Measurements from ENCODE around the gene BDNF. TPM values are rescaled to one million over a fixed set of nuclear protein-coding genes. Genes with fewer than 3 reads are reported as not detected.
A peak's percentile ranks its signal among the peaks of the same experiment; 100 is the strongest.

Gene BDNF
- total RNA-seq, 2 experiments from 2014 or later = not detected

DNA sequence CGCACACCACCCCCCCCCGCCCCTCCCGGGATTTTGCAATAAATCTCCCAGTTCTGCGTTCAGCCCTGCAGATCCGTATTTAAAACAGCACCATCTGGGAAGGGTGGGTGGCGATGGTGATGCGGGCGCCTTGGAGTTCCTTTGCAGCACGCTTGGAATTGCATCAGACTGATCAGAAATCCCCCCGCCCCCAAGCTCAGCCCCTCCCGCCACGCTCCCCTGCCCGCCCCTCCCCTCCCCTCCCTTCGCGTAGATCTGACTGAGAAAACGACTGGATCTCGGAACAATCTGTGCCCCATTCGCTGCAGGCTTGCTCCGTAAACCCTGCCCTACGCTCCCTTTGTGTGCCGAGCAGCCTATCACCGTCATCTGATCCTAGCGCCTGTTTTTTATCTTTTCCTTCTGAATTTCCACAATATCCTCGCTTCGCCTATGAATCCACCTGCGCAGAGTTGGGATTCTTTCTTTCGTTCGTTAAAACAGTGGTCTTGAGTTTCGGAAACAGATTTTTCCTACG, 18.1 kb upstream of the BDNF start:
- ATAC-seq (ENCODE audit: low read depth) (no peak), DNase-seq (no peak)
- H3K36me3 Mint-ChIP-seq = peaks cover 8% of the 10 kb centered on the region
- POLR2A ChIA-PET = no interaction called here
- H3K9me3 Mint-ChIP-seq = peaks cover 6% of the 10 kb centered on the region
- peaks cover 3% of the 10 kb centered on the region for H3K4me1 Mint-ChIP-seq
- H3K4me3 Mint-ChIP-seq = no peak overlapping the region
- H3K27me3 Mint-ChIP-seq = peaks cover 60% of the 10 kb centered on the region
- H3K27ac Mint-ChIP-seq = no peak overlapping the region

DNA sequence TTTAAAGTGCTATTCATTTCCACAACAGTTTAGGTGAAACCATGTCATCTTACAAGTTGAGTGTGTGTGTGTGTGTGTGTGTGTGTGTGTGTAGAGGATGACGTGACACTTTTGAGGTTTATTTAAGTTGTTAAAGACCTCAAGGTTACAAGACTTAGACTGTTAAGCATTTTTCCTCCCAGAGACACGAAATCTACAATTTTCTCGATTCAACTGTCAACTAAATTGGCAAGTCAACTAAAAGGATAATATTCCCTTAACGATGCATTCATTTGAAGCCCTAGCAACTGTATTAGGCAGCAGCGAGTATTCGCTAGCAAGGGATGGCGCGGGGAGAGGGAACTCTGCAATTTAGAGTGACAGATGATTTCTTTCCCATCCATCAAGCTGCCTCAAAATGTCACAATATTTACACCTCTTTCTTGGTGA, 17.6 kb upstream of the BDNF start:
- ATAC-seq (ENCODE audit: low read depth) (no peak), DNase-seq (no peak)
- peaks cover 8% of the 10 kb centered on the region for H3K36me3 Mint-ChIP-seq
- H3K9me3 Mint-ChIP-seq = peaks cover 6% of the 10 kb centered on the region
- H3K4me1 Mint-ChIP-seq = peaks cover 3% of the 10 kb centered on the region
- no peak overlapping the region for H3K4me3 Mint-ChIP-seq
- peaks cover 57% of the 10 kb centered on the region for H3K27me3 Mint-ChIP-seq
- POLR2A ChIA-PET = no interaction called here
- H3K27ac Mint-ChIP-seq = peak overlapping the region; percentile 56

DNA sequence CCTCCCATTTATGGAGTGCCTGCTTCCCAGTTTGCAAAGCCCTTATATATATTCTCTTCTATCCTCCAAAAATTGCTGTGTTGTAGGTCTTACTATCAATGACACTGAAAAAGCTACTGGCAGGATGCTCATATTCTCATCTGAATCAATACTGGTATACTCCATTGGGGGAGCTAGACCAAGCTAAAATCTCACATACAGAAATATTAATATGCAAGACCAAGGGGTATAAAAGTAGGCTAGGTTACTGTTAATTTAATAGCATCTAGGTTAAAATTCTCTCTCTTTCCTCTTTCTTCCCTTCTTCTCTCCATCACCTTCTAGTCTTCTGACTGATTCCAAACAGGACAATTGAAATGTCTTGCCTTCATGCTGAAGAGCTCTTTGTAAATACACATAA, 17.1 kb upstream of the BDNF start:
- peaks cover 6% of the 10 kb centered on the region for H3K9me3 Mint-ChIP-seq
- H3K4me1 Mint-ChIP-seq = peaks cover 3% of the 10 kb centered on the region
- H3K4me3 Mint-ChIP-seq = no peak overlapping the region
- no peak for ATAC-seq (ENCODE audit: low read depth)
- H3K36me3 Mint-ChIP-seq = peaks cover 8% of the 10 kb centered on the region
- H3K27me3 Mint-ChIP-seq = peaks cover 58% of the 10 kb centered on the region
- H3K27ac Mint-ChIP-seq = no peak overlapping the region
- no peak for DNase-seq
- POLR2A ChIA-PET = no interaction called here

DNA sequence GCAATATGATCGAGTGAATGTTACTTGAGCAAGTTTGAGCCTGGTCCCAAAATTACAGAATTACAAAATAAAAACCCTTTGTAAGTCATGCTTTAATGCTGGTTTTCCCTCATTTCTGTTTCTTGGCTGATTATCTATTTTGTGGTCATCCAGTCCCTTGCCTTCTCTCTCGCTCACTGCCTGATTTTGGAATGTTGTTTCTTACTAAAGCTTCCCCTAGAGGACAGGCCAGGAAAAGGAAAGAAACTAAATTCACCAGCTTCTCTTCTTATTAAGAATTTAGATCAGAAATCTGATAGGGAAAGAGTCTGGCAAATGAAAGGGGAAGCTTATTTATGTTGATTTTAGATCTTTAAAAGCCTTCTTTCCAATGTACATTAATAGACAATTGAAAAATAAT, 16.6 kb upstream of the BDNF start:
- POLR2A ChIA-PET = no interaction called here
- Mint-ChIP-seq H3K9me3 (peaks cover 6% of the 10 kb centered on the region), H3K4me3 (no peak overlapping the region), H3K27me3 (peaks cover 53% of the 10 kb centered on the region), H3K27ac (no peak overlapping the region), H3K4me1 (peaks cover 3% of the 10 kb centered on the region), H3K36me3 (peaks cover 8% of the 10 kb centered on the region)
- DNase-seq = no peak
- no peak for ATAC-seq (ENCODE audit: low read depth)

DNA sequence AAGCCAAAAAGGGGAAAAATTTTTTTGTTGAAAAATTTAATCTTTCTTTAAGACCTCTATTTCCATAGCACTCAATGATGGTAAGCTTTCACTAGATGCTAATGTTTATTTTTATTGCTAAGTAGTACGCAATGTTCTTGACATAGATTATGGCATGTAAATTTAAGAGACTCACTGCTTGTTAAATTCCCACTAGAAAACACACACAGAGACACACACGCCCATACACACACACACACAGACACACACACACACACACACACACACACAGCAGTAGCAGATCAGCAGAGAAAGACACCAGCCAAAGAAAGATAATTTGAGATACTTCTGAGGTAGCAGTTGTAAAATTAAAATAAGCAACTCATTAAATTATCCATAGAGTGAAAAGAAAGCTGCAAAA, 16.0 kb upstream of the BDNF start:
- Mint-ChIP-seq H3K36me3 (peaks cover 7% of the 10 kb centered on the region), H3K27ac (no peak overlapping the region), H3K4me1 (peaks cover 3% of the 10 kb centered on the region), H3K27me3 (peaks cover 51% of the 10 kb centered on the region), H3K4me3 (no peak overlapping the region), H3K9me3 (peaks cover 6% of the 10 kb centered on the region)
- DNase-seq (no peak), ATAC-seq (ENCODE audit: low read depth) (no peak)
- POLR2A ChIA-PET = no interaction called here

DNA sequence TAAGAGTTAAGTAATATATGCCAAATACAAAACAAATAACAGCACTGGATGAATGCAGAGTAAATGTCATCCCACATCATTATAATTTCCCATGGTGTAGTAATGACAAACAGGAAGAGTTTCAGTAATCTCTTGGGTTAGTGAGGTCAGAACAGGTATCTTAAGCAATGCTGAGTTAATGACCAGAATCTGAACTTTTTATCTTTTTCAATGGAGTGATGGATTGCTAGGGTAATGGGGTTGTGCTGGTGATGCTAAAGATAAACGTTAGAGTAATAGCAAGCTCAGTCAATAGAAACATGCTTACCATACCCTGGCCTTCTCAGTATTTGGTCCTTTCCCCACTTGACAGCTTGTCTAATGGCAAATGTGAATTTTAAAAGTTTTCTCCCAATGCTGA, 11.5 kb upstream of the BDNF start:
- H3K36me3 Mint-ChIP-seq = no peaks in the 10 kb centered on the region
- H3K27me3 Mint-ChIP-seq = peaks cover 19% of the 10 kb centered on the region
- POLR2A ChIA-PET = no interaction called here
- H3K27ac Mint-ChIP-seq = no peak overlapping the region
- DNase-seq (no peak), ATAC-seq (ENCODE audit: low read depth) (no peak)
- no peaks in the 10 kb centered on the region for H3K9me3 Mint-ChIP-seq
- H3K4me1 Mint-ChIP-seq = no peaks in the 10 kb centered on the region
- no peak overlapping the region for H3K4me3 Mint-ChIP-seq

DNA sequence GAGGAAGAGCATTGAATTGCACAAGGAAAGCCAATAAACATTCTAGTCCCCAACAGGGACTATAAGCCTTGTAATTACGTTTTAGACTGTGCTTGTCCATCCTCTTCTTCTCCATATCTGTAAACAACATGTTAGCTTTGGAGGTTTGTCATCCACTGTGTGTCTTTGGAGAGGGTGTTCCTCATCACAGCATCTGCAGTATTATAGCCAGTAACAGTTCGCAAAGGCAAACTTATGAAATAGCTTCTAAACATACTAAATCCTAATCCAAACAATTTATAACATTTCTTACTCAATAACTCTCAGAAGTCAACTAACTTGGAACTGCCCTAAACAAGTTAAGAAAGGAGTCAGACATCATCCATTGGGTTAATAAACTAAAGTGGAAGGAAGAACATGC, 10.3 kb upstream of the BDNF start:
- Mint-ChIP-seq H3K4me1 (no peaks in the 10 kb centered on the region), H3K36me3 (no peaks in the 10 kb centered on the region), H3K27me3 (peaks cover 23% of the 10 kb centered on the region), H3K27ac (no peak overlapping the region), H3K9me3 (no peaks in the 10 kb centered on the region), H3K4me3 (no peak overlapping the region)
- POLR2A ChIA-PET = no interaction called here
- ATAC-seq (ENCODE audit: low read depth) (no peak), DNase-seq (no peak)

DNA sequence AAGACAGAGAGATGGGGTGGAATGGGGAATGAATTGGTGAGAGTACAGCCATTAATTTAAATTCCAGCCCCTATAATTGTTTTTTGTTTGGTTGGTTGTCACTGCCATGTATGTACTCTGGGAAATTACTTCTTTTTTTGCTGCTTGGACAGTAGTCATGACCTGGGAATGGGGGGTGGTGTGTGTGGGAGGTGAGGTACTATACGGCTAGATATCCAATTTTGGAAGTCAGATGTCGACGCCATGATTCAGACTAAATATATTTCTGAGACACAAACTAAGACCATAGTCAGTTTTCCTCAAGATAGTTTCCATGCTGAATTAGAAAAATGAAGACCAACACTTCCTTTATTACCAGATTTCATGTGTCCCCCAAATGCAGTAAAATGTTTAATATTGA, 7.4 kb upstream of the BDNF start:
- H3K27ac Mint-ChIP-seq = no peak overlapping the region
- peaks cover 42% of the 10 kb centered on the region for H3K27me3 Mint-ChIP-seq

DNA sequence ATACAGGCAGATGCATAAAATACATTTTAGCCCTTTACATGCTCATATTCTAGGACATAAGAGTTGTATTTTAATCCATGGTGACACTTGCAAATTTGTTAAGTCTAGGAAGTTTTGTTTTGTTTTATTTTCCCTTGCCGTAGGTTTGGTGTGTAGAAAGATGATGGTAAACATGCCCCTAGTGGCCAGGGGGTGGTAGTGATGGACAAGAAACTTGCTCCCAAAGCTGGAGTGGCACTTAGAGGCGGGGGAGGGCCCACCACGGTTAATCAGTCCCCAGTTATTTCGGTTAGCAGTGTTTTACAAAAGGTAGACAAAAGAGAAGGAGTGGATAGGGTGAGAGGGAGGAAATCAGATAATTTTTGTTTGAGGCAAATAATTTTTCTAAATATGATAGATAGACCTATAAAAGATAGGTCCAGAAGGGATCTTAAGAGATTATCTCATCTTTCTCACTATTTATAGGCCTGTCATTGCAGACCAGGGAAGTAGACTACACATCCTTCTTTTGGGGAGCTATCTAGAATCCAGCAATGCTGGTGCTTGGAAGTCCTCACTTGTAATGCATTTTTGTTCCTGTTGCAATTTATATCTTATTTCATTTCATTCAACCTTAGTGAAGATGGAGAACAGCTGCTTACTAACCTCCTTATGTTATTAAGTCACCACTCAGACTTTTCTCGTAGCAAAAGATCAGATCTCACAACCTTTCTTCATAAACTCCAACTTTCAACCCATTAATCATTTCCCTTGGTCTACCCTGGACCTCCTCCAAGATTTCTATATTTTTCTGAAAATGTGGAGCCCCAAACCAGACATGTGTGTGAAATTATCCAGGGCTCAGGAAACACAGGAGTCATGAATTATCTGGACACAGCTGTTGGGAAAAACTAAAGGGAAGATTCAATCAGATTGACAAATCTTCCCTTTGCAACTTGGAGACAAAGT, 5.9 kb upstream of the BDNF start:
- Mint-ChIP-seq H3K4me1 (peaks cover 7% of the 10 kb centered on the region), H3K36me3 (no peaks in the 10 kb centered on the region), H3K4me3 (no peak overlapping the region), H3K27me3 (peaks cover 51% of the 10 kb centered on the region), H3K27ac (no peak overlapping the region), H3K9me3 (no peaks in the 10 kb centered on the region)
- ATAC-seq (ENCODE audit: low read depth) (no peak), DNase-seq (no peak)
- POLR2A ChIA-PET = no interaction called here

More for the DNA sequence above, 7.4 kb upstream of the BDNF start:
- Mint-ChIP-seq H3K4me1 (no peaks in the 10 kb centered on the region), H3K36me3 (no peaks in the 10 kb centered on the region), H3K9me3 (no peaks in the 10 kb centered on the region), H3K4me3 (no peak overlapping the region)
- POLR2A ChIA-PET = no interaction called here
- DNase-seq (no peak), ATAC-seq (ENCODE audit: low read depth) (no peak)

DNA sequence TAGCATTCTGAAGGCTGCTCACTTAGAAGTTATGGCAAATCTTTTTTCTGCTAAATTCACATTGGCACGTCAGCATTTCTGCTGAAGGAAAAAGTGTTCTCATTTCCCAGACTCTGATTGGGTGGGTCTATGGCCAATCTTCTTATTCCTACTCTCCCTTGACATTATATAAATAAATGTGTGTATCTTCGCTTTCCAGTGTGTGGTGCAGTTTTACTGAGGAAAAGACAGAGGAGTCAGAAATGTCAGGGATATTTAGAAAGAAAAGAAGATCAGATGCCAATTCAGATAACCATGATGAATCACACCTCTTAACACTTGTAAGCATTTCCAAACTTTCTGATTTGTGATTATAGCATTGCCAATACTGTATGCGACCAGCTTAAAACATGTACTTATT, 3.2 kb upstream of the BDNF start:
- Mint-ChIP-seq H3K9me3 (no peaks in the 10 kb centered on the region), H3K27me3 (peaks cover 70% of the 10 kb centered on the region), H3K4me3 (no peak overlapping the region), H3K27ac (no peak overlapping the region), H3K36me3 (no peaks in the 10 kb centered on the region), H3K4me1 (peaks cover 21% of the 10 kb centered on the region)
- DNase-seq (no peak), ATAC-seq (ENCODE audit: low read depth) (no peak)
- POLR2A ChIA-PET = no interaction called here

DNA sequence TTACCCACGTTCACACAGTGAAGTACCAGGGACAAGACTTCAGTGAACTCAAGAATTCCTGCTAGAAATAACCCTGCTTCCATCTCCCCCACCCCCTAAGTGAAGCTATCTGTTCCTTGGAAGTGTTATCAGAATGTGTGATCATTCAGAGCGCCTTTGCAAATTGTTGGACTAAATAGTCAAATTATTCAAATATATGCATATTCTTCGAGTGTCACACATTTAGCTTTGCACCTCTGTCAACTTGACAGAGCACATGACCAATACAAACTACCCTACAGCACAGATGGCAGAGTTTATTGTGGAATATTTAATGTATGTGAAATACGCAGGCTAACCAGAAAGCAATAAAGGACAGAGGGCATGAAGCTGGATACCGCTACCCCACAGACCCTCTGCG, 2.6 kb upstream of the BDNF start:
- H3K36me3 Mint-ChIP-seq = no peaks in the 10 kb centered on the region
- no peak for DNase-seq
- H3K4me1 Mint-ChIP-seq = peaks cover 21% of the 10 kb centered on the region
- no peak overlapping the region for H3K4me3 Mint-ChIP-seq
- POLR2A ChIA-PET = no interaction called here
- no peak for ATAC-seq (ENCODE audit: low read depth)
- H3K27ac Mint-ChIP-seq = no peak overlapping the region
- H3K9me3 Mint-ChIP-seq = no peaks in the 10 kb centered on the region
- H3K27me3 Mint-ChIP-seq = peaks cover 71% of the 10 kb centered on the region

DNA sequence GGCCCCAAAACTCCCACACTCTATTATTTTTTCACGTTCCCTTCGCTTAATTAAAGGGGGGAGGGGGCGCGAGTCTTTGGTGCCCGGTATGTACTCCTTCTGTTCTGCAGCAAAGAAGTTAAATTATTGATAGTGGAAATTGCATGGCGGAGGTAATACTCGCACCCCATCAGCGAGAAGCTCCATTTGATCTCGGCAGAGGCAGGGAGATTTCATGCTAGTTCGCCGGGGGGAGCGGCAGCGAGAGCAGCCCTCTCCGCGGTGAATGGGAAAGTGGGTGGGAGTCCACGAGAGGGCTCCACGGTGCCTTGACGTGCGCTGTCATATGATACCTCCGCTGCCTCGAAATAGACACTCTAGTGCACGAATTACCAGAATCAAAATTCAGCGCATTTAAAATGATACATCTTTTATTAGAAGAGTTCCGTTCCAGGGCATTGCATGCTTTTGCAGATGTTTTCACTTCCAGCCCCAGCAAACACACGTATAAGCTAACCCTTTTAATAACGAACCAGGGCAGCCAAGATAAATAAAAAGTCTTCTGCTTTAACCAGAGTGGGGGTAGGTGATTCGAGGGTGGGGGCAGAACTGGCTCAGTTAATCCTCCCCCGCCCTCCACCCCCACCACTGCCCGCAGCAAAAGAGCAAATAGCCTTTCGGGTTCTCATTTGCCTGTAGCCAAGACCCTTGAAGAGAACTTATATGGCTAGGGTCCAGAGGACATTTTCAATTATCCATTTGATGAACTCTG, 1.3 kb upstream of the BDNF start:
- POLR2A ChIA-PET = no interaction called here
- H3K27me3 Mint-ChIP-seq = peaks cover 84% of the 10 kb centered on the region
- H3K4me1 Mint-ChIP-seq = peaks cover 21% of the 10 kb centered on the region
- no peaks in the 10 kb centered on the region for H3K9me3 Mint-ChIP-seq
- H3K4me3 Mint-ChIP-seq = peak overlapping the region; percentile 81
- no peak overlapping the region for H3K27ac Mint-ChIP-seq
- ATAC-seq (ENCODE audit: low read depth) (no peak), DNase-seq (no peak)
- no peaks in the 10 kb centered on the region for H3K36me3 Mint-ChIP-seq

DNA sequence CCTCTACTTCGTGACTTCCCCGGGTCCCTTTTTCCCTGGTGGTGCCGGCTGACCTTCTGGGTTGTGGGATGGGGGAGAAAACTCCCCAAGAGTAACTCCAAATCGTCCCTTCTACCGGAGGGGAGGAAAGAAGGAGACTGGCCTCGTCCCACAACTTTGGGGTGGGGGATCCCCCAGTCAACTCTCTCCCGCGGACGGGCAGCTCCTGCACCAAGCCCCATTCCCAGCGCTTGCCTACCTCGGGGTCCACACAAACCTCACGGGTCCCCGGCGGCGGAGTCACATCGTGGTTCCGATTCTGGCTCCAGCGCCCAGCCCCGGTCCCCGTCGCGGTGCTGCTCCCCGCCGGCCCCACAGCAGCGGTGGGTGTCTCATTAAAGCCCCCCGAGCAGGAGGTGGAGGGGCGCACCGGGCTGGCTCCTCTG, 317 bp downstream of the BDNF start:
- Mint-ChIP-seq H3K4me1 (peaks cover 21% of the 10 kb centered on the region), H3K4me3 (peak overlapping the region; percentile 14), H3K9me3 (no peaks in the 10 kb centered on the region), H3K27ac (no peak overlapping the region), H3K27me3 (peaks cover 77% of the 10 kb centered on the region), H3K36me3 (no peaks in the 10 kb centered on the region)
- POLR2A ChIA-PET = no interaction called here
- no peak for DNase-seq
- ATAC-seq (ENCODE audit: low read depth) = no peak
